Measurements from ENCODE around the gene SP7. TPM values are rescaled to one million over a fixed set of nuclear protein-coding genes. Genes with fewer than 3 reads are reported as not detected.
A peak's percentile ranks its signal among the peaks of the same experiment; 100 is the strongest.

SP7 gene
- total and polyA plus RNA-seq, 10 of the 15 experiments (the other 5 are each of a cell fraction or from before 2014, with no cell fraction given): 0.05 to 0.11 TPM; not detected in 8

GRCh38 chr12:53378724-53379388 lies 42.7 kb upstream of the SP7 start (continued):
- TF ChIP-seq SMAD5 (IDR thresholded peaks at IDR 0.05; ENCODE audit: low read depth): no peak; the same call in 1 of the 2 replicates
- TF ChIP-seq NFXL1 (IDR thresholded peaks at IDR 0.05; ENCODE audit: borderline replicate concordance): no peak
- no peak for TF ChIP-seq TCF12 (IDR thresholded peaks at IDR 0.05; ENCODE audit: low read depth, low read length)
- no peak for TF ChIP-seq POLR2AphosphoS2 (IDR thresholded peaks at IDR 0.05; ENCODE audit: low read depth, low read length)
- no peak for TF ChIP-seq USF1 (IDR thresholded peaks at IDR 0.05; ENCODE audit: borderline replicate concordance, extremely low read length, insufficient read depth, low read depth, low read length)
- TF ChIP-seq, protein P1, sequence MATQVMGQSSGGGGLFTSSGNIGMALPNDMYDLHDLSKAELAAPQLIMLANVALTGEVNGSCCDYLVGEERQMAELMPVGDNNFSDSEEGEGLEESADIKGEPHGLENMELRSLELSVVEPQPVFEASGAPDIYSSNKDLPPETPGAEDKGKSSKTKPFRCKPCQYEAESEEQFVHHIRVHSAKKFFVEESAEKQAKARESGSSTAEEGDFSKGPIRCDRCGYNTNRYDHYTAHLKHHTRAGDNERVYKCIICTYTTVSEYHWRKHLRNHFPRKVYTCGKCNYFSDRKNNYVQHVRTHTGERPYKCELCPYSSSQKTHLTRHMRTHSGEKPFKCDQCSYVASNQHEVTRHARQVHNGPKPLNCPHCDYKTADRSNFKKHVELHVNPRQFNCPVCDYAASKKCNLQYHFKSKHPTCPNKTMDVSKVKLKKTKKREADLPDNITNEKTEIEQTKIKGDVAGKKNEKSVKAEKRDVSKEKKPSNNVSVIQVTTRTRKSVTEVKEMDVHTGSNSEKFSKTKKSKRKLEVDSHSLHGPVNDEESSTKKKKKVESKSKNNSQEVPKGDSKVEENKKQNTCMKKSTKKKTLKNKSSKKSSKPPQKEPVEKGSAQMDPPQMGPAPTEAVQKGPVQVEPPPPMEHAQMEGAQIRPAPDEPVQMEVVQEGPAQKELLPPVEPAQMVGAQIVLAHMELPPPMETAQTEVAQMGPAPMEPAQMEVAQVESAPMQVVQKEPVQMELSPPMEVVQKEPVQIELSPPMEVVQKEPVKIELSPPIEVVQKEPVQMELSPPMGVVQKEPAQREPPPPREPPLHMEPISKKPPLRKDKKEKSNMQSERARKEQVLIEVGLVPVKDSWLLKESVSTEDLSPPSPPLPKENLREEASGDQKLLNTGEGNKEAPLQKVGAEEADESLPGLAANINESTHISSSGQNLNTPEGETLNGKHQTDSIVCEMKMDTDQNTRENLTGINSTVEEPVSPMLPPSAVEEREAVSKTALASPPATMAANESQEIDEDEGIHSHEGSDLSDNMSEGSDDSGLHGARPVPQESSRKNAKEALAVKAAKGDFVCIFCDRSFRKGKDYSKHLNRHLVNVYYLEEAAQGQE (IDR thresholded peaks at IDR 0.05; ENCODE audit: low read depth, low read length): 0 out of 2 replicates have a peak, but pooled peaks have one; percentile 21
- TF ChIP-seq SPI1 (IDR thresholded peaks at IDR 0.05; ENCODE audit: borderline replicate concordance, insufficient read depth, low read depth, low read length): no peak
- TF ChIP-seq STAT1 (conservative IDR thresholded peaks at IDR 0.05): no peak
- TF ChIP-seq PAX8 (IDR thresholded peaks at IDR 0.05): peak; percentile 97
- TF ChIP-seq HCFC1 (IDR thresholded peaks at IDR 0.05; ENCODE audit: low read length): no peak
- TF ChIP-seq EZH2 (IDR thresholded peaks at IDR 0.05; ENCODE audit: borderline replicate concordance, control insufficient read depth, low read depth, low read length): no peak
- TF ChIP-seq ZSCAN29 (IDR thresholded peaks at IDR 0.05): no peak
- TF ChIP-seq, protein P2, sequence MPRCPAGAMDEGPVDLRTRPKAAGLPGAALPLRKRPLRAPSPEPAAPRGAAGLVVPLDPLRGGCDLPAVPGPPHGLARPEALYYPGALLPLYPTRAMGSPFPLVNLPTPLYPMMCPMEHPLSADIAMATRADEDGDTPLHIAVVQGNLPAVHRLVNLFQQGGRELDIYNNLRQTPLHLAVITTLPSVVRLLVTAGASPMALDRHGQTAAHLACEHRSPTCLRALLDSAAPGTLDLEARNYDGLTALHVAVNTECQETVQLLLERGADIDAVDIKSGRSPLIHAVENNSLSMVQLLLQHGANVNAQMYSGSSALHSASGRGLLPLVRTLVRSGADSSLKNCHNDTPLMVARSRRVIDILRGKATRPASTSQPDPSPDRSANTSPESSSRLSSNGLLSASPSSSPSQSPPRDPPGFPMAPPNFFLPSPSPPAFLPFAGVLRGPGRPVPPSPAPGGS (IDR thresholded peaks at IDR 0.05; ENCODE audit: borderline replicate concordance, insufficient read depth, low read depth, low read length, poor library complexity, severe bottlenecking): no peak
- no peak for TF ChIP-seq SUZ12 (IDR thresholded peaks at IDR 0.05; ENCODE audit: unreplicated experiment)
- no peak for TF ChIP-seq CREM (IDR thresholded peaks at IDR 0.05; ENCODE audit: low read depth)
- TF ChIP-seq, protein P3, sequence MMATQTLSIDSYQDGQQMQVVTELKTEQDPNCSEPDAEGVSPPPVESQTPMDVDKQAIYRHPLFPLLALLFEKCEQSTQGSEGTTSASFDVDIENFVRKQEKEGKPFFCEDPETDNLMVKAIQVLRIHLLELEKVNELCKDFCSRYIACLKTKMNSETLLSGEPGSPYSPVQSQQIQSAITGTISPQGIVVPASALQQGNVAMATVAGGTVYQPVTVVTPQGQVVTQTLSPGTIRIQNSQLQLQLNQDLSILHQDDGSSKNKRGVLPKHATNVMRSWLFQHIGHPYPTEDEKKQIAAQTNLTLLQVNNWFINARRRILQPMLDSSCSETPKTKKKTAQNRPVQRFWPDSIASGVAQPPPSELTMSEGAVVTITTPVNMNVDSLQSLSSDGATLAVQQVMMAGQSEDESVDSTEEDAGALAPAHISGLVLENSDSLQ (IDR thresholded peaks at IDR 0.05): no peak
- TF ChIP-seq, protein P4, sequence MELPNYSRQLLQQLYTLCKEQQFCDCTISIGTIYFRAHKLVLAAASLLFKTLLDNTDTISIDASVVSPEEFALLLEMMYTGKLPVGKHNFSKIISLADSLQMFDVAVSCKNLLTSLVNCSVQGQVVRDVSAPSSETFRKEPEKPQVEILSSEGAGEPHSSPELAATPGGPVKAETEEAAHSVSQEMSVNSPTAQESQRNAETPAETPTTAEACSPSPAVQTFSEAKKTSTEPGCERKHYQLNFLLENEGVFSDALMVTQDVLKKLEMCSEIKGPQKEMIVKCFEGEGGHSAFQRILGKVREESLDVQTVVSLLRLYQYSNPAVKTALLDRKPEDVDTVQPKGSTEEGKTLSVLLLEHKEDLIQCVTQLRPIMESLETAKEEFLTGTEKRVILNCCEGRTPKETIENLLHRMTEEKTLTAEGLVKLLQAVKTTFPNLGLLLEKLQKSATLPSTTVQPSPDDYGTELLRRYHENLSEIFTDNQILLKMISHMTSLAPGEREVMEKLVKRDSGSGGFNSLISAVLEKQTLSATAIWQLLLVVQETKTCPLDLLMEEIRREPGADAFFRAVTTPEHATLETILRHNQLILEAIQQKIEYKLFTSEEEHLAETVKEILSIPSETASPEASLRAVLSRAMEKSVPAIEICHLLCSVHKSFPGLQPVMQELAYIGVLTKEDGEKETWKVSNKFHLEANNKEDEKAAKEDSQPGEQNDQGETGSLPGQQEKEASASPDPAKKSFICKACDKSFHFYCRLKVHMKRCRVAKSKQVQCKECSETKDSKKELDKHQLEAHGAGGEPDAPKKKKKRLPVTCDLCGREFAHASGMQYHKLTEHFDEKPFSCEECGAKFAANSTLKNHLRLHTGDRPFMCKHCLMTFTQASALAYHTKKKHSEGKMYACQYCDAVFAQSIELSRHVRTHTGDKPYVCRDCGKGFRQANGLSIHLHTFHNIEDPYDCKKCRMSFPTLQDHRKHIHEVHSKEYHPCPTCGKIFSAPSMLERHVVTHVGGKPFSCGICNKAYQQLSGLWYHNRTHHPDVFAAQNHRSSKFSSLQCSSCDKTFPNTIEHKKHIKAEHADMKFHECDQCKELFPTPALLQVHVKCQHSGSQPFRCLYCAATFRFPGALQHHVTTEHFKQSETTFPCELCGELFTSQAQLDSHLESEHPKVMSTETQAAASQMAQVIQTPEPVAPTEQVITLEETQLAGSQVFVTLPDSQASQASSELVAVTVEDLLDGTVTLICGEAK (IDR thresholded peaks at IDR 0.05; ENCODE audit: borderline replicate concordance): no peak; the same call in 1 of the 2 replicates
- TF ChIP-seq KLF5 (IDR thresholded peaks at IDR 0.05; ENCODE audit: partially characterized antibody): no peak
